SK-N-SH (cell line): Measurements from ENCODE around the gene ARMC3. TPM values are rescaled to one million over a fixed set of nuclear protein-coding genes. Genes with fewer than 3 reads are reported as not detected.

Experiments used
- CTCF ChIA-PET: fragments of 300-600, 350-600 bp; formaldehyde crosslinking; extraction: SDS; loops from one replicate; lab custom pipeline; 2021; lab: Yijun Ruan, JAX
- POLR2A ChIA-PET: fragments of 350-600 bp; sonication (Branson Sonifier 250); formaldehyde crosslinking; extraction: SDS; loops from one replicate; lab custom pipeline; 2020; ENCODE audit warnings: antibody characterized with exemption, inconsistent platforms; lab: Yijun Ruan, JAX
- DNase-seq: peaks from one replicate; pipeline ENCODE4 v3.0.0; 2012
- H2AFZ ChIP-seq: fragments of 200-600 bp; sonication (generic); 2 replicates; pipeline ENCODE4 v1.8.1; 2016; ENCODE audit warnings: antibody characterized with exemption, mild to moderate bottlenecking, low read depth
- H3F3A ChIP-seq: fragments of 200-600 bp; sonication (generic); replicated peaks from 2 replicates; pipeline ENCODE3; 2016; ENCODE audit warnings: antibody characterized with exemption, mild to moderate bottlenecking; ENCODE audit not compliant: insufficient read depth
- H3K27ac ChIP-seq, 2 experiments: fragments of 200-500 bp in 1 of 2; fragments of 200-600 bp in 1 of 2; sonication (Bioruptor generic) in 1 of 2; sonication (generic), shearing (Covaris generic) in 1 of 2; 2 replicates each; pipeline versions ENCODE4 v1.5.1 to v1.6.1; 2014 to 2016; ENCODE audit warnings: low read depth in 2 of 2, inconsistent platforms in 1 of 2, low read length in 1 of 2, mild to moderate bottlenecking in 1 of 2, mixed read lengths in 1 of 2
- H3K27me3 ChIP-seq: fragments of 200-600 bp; sonication (generic), shearing (Covaris generic); 2 replicates; pipeline ENCODE4 v1.6.1; 2016; ENCODE audit warnings: mixed run types; ENCODE audit not compliant: insufficient read depth
- H3K36me3 ChIP-seq, 2 experiments: fragments of 200-500 bp in 1 of 2; fragments of 200-600 bp in 1 of 2; sonication (Bioruptor generic) in 1 of 2; sonication (generic) in 1 of 2; replicated peaks in 1 of 2; 2 replicates each; pipeline versions ENCODE3 to v1.5.1; 2014 to 2016; ENCODE audit warnings: low read length in 1 of 2, mild to moderate bottlenecking in 1 of 2; ENCODE audit not compliant: insufficient read depth in 2 of 2, control insufficient read depth in 1 of 2
- H3K4me1 ChIP-seq, 2 experiments: fragments of 200-500 bp in 1 of 2; fragments of 200-600 bp in 1 of 2; sonication (Bioruptor generic) in 1 of 2; sonication (generic), shearing (Covaris generic) in 1 of 2; 2 replicates each; pipeline versions ENCODE4 v1.5.1 to v1.6.1; 2014 to 2016; ENCODE audit warnings: low read depth in 1 of 2, low read length in 1 of 2, mixed run types in 1 of 2; ENCODE audit not compliant: insufficient read depth in 2 of 2, control insufficient read depth in 1 of 2
- H3K4me2 ChIP-seq: fragments of 200-600 bp; sonication (generic), shearing (Covaris generic); 2 replicates; pipeline ENCODE4 v1.6.1; 2017; ENCODE audit warnings: mixed run types
- H3K4me3 ChIP-seq, 2 experiments: fragments of 200-500 bp in 1 of 2; fragments of 200-600 bp in 1 of 2; sonication (Bioruptor generic) in 1 of 2; sonication (generic), shearing (Covaris generic) in 1 of 2; 2 replicates each; pipeline versions ENCODE4 v1.5.1 to v1.8.1; 2014 to 2016; ENCODE audit warnings: low read depth in 2 of 2, inconsistent platforms in 1 of 2, low read length in 1 of 2, mild to moderate bottlenecking in 1 of 2, mixed read lengths in 1 of 2, moderate library complexity in 1 of 2
- H3K79me2 ChIP-seq: fragments of 200-600 bp; sonication (generic); 2 replicates; pipeline ENCODE4 v1.8.1; 2017; ENCODE audit warnings: mild to moderate bottlenecking; ENCODE audit not compliant: insufficient read depth
- H3K9ac ChIP-seq: fragments of 200-600 bp; sonication (generic); 2 replicates; pipeline ENCODE4 v1.6.1; 2017; ENCODE audit warnings: mixed run types
- H3K9me2 ChIP-seq: fragments of 200-600 bp; sonication (generic); 2 replicates; pipeline ENCODE4 v1.6.1; 2017; ENCODE audit warnings: mixed run types
- H3K9me3 ChIP-seq: fragments of 200-600 bp; sonication (generic); 2 replicates; pipeline ENCODE4 v1.6.1; 2017; ENCODE audit warnings: mixed run types, mild to moderate bottlenecking, moderate library complexity
- H4K20me1 ChIP-seq: fragments of 200-600 bp; sonication (generic); 2 replicates; pipeline ENCODE4 v1.6.1; 2017; ENCODE audit warnings: mild to moderate bottlenecking, mixed run types; ENCODE audit not compliant: insufficient read depth
- ELF1 ChIP-seq: IDR thresholded peaks from 2 replicates; pipeline ENCODE4 v1.4.0; 2012
- EP300 ChIP-seq, 2 experiments: IDR thresholded peaks; 2 replicates each; pipeline versions ENCODE4 v1.4.0 to v1.6.1; 2012; ENCODE audit warnings: borderline replicate concordance in 1 of 2, low read depth in 1 of 2, low read length in 1 of 2
- EZH2phosphoT487 ChIP-seq: fragments of 200-600 bp; sonication (generic); IDR thresholded peaks from 2 replicates; pipeline ENCODE4 v1.6.1; 2017; ENCODE audit warnings: low read depth, mixed run types, mild to moderate bottlenecking, antibody characterized with exemption, moderate library complexity, borderline replicate concordance
- FOXJ3 ChIP-seq: sonication (generic); formaldehyde crosslinking; IDR thresholded peaks from 2 replicates; pipeline ENCODE4 v1.5.1; 2020; ENCODE audit warnings: mild to moderate bottlenecking, missing genetic modification reagents
- GABPA ChIP-seq: IDR thresholded peaks from 2 replicates; pipeline ENCODE4 v1.4.0; 2012; ENCODE audit warnings: low read depth, mild to moderate bottlenecking
- JUND ChIP-seq: IDR thresholded peaks from 2 replicates; pipeline ENCODE4 v1.4.0; 2012
- MXI1 ChIP-seq: IDR thresholded peaks from 2 replicates; pipeline ENCODE4 v1.6.1; 2012; ENCODE audit warnings: mild to moderate bottlenecking, low read depth, low read length, improper control_type of control experiment
- RAD21 ChIP-seq: IDR thresholded peaks from 2 replicates; pipeline ENCODE4 v1.6.1; 2012; ENCODE audit warnings: mild to moderate bottlenecking, low read length
- RCOR1 ChIP-seq: fragments of 150-350 bp; IDR thresholded peaks from 2 replicates; pipeline ENCODE4 v1.6.1; 2017; ENCODE audit warnings: antibody characterized with exemption, low read length
- REST ChIP-seq: IDR thresholded peaks from 2 replicates; pipeline ENCODE4 v1.6.1; 2012; ENCODE audit warnings: mild to moderate bottlenecking, low read depth, low read length, moderate library complexity
- RXRA ChIP-seq: IDR thresholded peaks from 2 replicates; pipeline ENCODE4 v1.4.0; 2012; ENCODE audit warnings: low read depth, mild to moderate bottlenecking, borderline replicate concordance
- SIN3A ChIP-seq: IDR thresholded peaks from 2 replicates; pipeline ENCODE4 v1.6.1; 2012; ENCODE audit warnings: low read depth, mild to moderate bottlenecking, low read length, moderate library complexity, borderline replicate concordance
- SMC3 ChIP-seq: IDR thresholded peaks from 2 replicates; pipeline ENCODE4 v1.6.1; 2012; ENCODE audit warnings: low read depth, low read length, improper control_type of control experiment
- TAF1 ChIP-seq: IDR thresholded peaks from 2 replicates; pipeline ENCODE4 v1.6.1; 2012; ENCODE audit warnings: low read depth, mild to moderate bottlenecking, low read length, moderate library complexity, borderline replicate concordance
- TCF12 ChIP-seq: IDR thresholded peaks from 2 replicates; pipeline ENCODE4 v1.4.0; 2012
- WGBS: methylation state at CpG from one replicate; pipeline ENCODE4 v1.1.6; 2017; ENCODE audit warnings: low lambda C conversion rate; 5-methylcytosine and 5-hydroxymethylcytosine counted together
- polyA plus RNA-seq, 3 experiments: library from polyadenylated mRNA; depleted of rRNA; stranded (reverse); fragments of >200 nt; gene quantifications; 2 replicates each; pipeline ENCODE4 v1.2.3, GENCODE V29; 2012
- TF ChIP-seq, protein P1 (sequence below): IDR thresholded peaks from 2 replicates; pipeline ENCODE4; 2012
- TF ChIP-seq, protein P2 (sequence below): IDR thresholded peaks from 2 replicates; pipeline ENCODE4 v1.4.0; 2012; ENCODE audit warnings: low read depth, borderline replicate concordance
- TF ChIP-seq, protein P3 (sequence below): IDR thresholded peaks from 2 replicates; pipeline ENCODE4 v1.4.0; 2012; ENCODE audit warnings: low read depth, borderline replicate concordance
- TF ChIP-seq, protein P4 (sequence below): fragments of 150-350 bp; IDR thresholded peaks from 2 replicates; pipeline ENCODE4 v1.6.1; 2017; ENCODE audit warnings: antibody characterized with exemption, low read length, low read depth, borderline replicate concordance

The ARMC3 gene
- polyA plus RNA-seq, 1 of the 3 experiments (the other 2 are of a cell fraction): not detected

- no peaks in the 10 kb centered on the region for H4K20me1 ChIP-seq
- H3K79me2 ChIP-seq: no peaks in the 10 kb centered on the region
- H3K4me1 ChIP-seq: no peaks in the 10 kb centered on the region; a peak in 1 of 4 replicates
- H3K27me3 ChIP-seq: no peaks in the 10 kb centered on the region
- H3K36me3 ChIP-seq: no peaks in the 10 kb centered on the region
- 51% methylated on average over 4 of the region's 4 CpGs for WGBS
- POLR2A ChIA-PET: no interaction called here
- no peak for DNase-seq
- no peak overlapping the region for H3K4me2 ChIP-seq
- H3K4me3 ChIP-seq: no peak overlapping the region
- H3F3A ChIP-seq: no peaks in the 10 kb centered on the region
- CTCF ChIA-PET: interaction anchor here (1.2 kb wide), 1 partner anchor 11 kb away, joined by 3 read pairs; no protein-coding TSS in a partner anchor
- no peaks in the 10 kb centered on the region for H3K9me2 ChIP-seq
- H3K9me3 ChIP-seq: no peaks in the 10 kb centered on the region
- H3K27ac ChIP-seq: no peak overlapping the region
- TF ChIP-seq REST (no peak), FOXJ3 (CRISPR knock-in tag) (no peak), RCOR1 (no peak), EP300 (IDR thresholded peaks at IDR 0.05; ENCODE audit: borderline replicate concordance in 1 of 2, low read depth in 1 of 2, low read length in 1 of 2) (no peak), ELF1 (no peak), TCF12 (no peak), MXI1 (no peak), EZH2phosphoT487 (no peak), RXRA (no peak), JUND (no peak)
- TF ChIP-seq, protein P1, sequence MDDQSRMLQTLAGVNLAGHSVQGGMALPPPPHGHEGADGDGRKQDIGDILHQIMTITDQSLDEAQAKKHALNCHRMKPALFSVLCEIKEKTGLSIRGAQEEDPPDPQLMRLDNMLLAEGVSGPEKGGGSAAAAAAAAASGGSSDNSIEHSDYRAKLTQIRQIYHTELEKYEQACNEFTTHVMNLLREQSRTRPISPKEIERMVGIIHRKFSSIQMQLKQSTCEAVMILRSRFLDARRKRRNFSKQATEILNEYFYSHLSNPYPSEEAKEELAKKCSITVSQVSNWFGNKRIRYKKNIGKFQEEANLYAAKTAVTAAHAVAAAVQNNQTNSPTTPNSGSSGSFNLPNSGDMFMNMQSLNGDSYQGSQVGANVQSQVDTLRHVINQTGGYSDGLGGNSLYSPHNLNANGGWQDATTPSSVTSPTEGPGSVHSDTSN: no peak
- TF ChIP-seq, protein P2, sequence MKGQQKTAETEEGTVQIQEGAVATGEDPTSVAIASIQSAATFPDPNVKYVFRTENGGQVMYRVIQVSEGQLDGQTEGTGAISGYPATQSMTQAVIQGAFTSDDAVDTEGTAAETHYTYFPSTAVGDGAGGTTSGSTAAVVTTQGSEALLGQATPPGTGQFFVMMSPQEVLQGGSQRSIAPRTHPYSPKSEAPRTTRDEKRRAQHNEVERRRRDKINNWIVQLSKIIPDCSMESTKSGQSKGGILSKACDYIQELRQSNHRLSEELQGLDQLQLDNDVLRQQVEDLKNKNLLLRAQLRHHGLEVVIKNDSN: no peak
- H2AFZ ChIP-seq: no peak overlapping the region
- H3K9ac ChIP-seq: no peak overlapping the region
These were observed 109.7 kb downstream of the ARMC3 start for GRCh38 chr10:23037561-23037960.

- no peaks in the 10 kb centered on the region for H4K20me1 ChIP-seq
- H3K4me2 ChIP-seq: no peak overlapping the region
- H3K27me3 ChIP-seq: no peaks in the 10 kb centered on the region
- H3K9me3 ChIP-seq: no peaks in the 10 kb centered on the region
- no peaks in the 10 kb centered on the region; a peak in 1 of 4 replicates for H3K4me1 ChIP-seq
- ChIA-PET POLR2A (no interaction called here), CTCF (no interaction called here)
- DNase-seq: no peak
- no peak overlapping the region for H3K9ac ChIP-seq
- no peaks in the 10 kb centered on the region for H3K79me2 ChIP-seq
- no peak overlapping the region for H2AFZ ChIP-seq
- no peak overlapping the region for H3K4me3 ChIP-seq
- no peaks in the 10 kb centered on the region for H3K9me2 ChIP-seq
- no peaks in the 10 kb centered on the region for H3F3A ChIP-seq
- H3K27ac ChIP-seq: no peak overlapping the region
- WGBS: 62% methylated on average over 5 of the region's 5 CpGs
- H3K36me3 ChIP-seq: no peaks in the 10 kb centered on the region
- TF ChIP-seq, protein P3, sequence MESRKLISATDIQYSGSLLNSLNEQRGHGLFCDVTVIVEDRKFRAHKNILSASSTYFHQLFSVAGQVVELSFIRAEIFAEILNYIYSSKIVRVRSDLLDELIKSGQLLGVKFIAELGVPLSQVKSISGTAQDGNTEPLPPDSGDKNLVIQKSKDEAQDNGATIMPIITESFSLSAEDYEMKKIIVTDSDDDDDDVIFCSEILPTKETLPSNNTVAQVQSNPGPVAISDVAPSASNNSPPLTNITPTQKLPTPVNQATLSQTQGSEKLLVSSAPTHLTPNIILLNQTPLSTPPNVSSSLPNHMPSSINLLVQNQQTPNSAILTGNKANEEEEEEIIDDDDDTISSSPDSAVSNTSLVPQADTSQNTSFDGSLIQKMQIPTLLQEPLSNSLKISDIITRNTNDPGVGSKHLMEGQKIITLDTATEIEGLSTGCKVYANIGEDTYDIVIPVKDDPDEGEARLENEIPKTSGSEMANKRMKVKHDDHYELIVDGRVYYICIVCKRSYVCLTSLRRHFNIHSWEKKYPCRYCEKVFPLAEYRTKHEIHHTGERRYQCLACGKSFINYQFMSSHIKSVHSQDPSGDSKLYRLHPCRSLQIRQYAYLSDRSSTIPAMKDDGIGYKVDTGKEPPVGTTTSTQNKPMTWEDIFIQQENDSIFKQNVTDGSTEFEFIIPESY: no peak
- TF ChIP-seq SIN3A: no peak
- TF ChIP-seq GABPA: no peak
- TF ChIP-seq, protein P4, sequence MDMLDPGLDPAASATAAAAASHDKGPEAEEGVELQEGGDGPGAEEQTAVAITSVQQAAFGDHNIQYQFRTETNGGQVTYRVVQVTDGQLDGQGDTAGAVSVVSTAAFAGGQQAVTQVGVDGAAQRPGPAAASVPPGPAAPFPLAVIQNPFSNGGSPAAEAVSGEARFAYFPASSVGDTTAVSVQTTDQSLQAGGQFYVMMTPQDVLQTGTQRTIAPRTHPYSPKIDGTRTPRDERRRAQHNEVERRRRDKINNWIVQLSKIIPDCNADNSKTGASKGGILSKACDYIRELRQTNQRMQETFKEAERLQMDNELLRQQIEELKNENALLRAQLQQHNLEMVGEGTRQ: no peak
- TF ChIP-seq SMC3: no peak
- no peak for TF ChIP-seq RAD21
- TF ChIP-seq, protein P1: no peak
- TF ChIP-seq TAF1: no peak
These were observed 110.3 kb downstream of the ARMC3 start for GRCh38 chr10:23038172-23038571.
